ENCODE results near the gene SGIP1.
A peak's percentile ranks its signal among the peaks of the same experiment; 100 is the strongest.

SGIP1 gene

DNA sequence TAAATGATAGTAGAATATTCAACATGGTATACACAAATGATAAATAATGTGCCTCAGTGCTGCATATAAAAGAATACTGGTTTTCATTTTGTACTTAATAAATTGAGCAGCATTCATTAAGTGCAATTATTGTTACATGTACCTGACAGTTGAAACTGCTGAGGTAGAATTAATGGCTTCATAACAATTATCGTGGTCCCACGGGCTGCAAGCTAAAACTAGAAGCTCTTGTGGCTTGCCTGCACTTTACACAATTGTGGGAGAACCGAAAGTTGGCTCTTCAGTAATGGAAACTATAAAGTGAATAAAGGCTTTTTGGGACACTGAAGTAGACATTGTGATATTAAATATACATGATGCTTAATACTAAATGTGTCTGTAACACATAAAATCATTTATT, 243.9 kb downstream of the SGIP1 start:
- DNase-seq, result peak; percentile 51
- Histone ChIP-seq H3K27me3 (replicated peaks; ENCODE audit: insufficient read depth, low read length) (no peaks in the 10 kb centered on the region), H3K9ac (ENCODE audit: low read length) (no peak overlapping the region), H3F3A (ENCODE audit: insufficient read depth, low read length) (peaks cover 18% of the 10 kb centered on the region), H3K4me2 (ENCODE audit: low read depth, low read length) (peak overlapping the region; percentile 75), H3K79me2 (ENCODE audit: low read length) (no peaks in the 10 kb centered on the region), H3K9me2 (replicated peaks; ENCODE audit: insufficient read depth, low read length) (no peaks in the 10 kb centered on the region), H3K4me3 (ENCODE audit: low read length) (peak overlapping the region; percentile 62; the same call in 1 of the 2 replicates), H4K20me1 (ENCODE audit: insufficient read depth, low read length) (no peaks in the 10 kb centered on the region), H3K9me3 (replicated peaks; ENCODE audit: insufficient read depth, low read length) (no peaks in the 10 kb centered on the region), H3K27ac (ENCODE audit: low read length) (peak overlapping the region; percentile 70; the same call in 1 of the 2 replicates), H3K36me3 (replicated peaks; ENCODE audit: insufficient read depth, low read length) (no peaks in the 10 kb centered on the region), H3K4me1 (ENCODE audit: low read length) (peaks cover 20% of the 10 kb centered on the region), H2AFZ (ENCODE audit: low read length) (no peak overlapping the region)
- TF ChIP-seq EZH2phosphoT487 (IDR thresholded peaks at IDR 0.05; ENCODE audit: low read length), result no peak
- no peak for TF ChIP-seq EZH2 (optimal IDR thresholded peaks at IDR 0.05; ENCODE audit: low read depth, low read length)
- TF ChIP-seq, protein P1, sequence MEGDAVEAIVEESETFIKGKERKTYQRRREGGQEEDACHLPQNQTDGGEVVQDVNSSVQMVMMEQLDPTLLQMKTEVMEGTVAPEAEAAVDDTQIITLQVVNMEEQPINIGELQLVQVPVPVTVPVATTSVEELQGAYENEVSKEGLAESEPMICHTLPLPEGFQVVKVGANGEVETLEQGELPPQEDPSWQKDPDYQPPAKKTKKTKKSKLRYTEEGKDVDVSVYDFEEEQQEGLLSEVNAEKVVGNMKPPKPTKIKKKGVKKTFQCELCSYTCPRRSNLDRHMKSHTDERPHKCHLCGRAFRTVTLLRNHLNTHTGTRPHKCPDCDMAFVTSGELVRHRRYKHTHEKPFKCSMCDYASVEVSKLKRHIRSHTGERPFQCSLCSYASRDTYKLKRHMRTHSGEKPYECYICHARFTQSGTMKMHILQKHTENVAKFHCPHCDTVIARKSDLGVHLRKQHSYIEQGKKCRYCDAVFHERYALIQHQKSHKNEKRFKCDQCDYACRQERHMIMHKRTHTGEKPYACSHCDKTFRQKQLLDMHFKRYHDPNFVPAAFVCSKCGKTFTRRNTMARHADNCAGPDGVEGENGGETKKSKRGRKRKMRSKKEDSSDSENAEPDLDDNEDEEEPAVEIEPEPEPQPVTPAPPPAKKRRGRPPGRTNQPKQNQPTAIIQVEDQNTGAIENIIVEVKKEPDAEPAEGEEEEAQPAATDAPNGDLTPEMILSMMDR (IDR thresholded peaks at IDR 0.05; ENCODE audit: low read length), result no peak

DNA sequence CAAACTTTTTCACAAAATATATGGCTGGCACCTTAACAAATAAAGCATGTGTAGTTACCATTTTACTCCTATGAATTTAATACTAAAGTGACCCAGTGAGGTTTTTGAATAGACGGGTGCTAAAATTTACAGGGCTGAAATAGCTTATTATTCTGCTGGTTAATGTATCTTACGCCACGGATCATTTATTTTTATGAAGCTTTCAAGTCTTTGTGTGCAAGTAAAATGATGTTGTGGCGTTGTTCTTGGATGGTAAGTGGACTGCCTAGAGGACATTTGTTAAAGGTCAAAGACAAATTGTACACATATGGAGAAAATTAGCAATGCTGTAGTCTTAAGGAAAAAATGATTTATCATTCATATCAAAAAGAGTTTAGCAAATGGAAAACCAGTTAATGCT, 244.3 kb downstream of the SGIP1 start:
- Histone ChIP-seq H3K9me2 (replicated peaks; ENCODE audit: insufficient read depth, low read length) (no peaks in the 10 kb centered on the region), H3K79me2 (ENCODE audit: low read length) (no peaks in the 10 kb centered on the region), H3K27me3 (replicated peaks; ENCODE audit: insufficient read depth, low read length) (no peaks in the 10 kb centered on the region), H4K20me1 (ENCODE audit: insufficient read depth, low read length) (no peaks in the 10 kb centered on the region), H3K36me3 (replicated peaks; ENCODE audit: insufficient read depth, low read length) (no peaks in the 10 kb centered on the region), H2AFZ (ENCODE audit: low read length) (no peak overlapping the region), H3K9me3 (replicated peaks; ENCODE audit: insufficient read depth, low read length) (no peaks in the 10 kb centered on the region), H3K4me1 (ENCODE audit: low read length) (peaks cover 20% of the 10 kb centered on the region), H3F3A (ENCODE audit: insufficient read depth, low read length) (peaks cover 18% of the 10 kb centered on the region), H3K4me3 (ENCODE audit: low read length) (peak overlapping the region; percentile 62; the same call in 1 of the 2 replicates), H3K27ac (ENCODE audit: low read length) (peak overlapping the region; percentile 70; the same call in 1 of the 2 replicates), H3K4me2 (ENCODE audit: low read depth, low read length) (peak overlapping the region; percentile 75), H3K9ac (ENCODE audit: low read length) (peak overlapping the region; percentile 47; the same call in 1 of the 2 replicates)
- TF ChIP-seq, protein P1 (IDR thresholded peaks at IDR 0.05; ENCODE audit: low read length), result no peak
- TF ChIP-seq EZH2 (optimal IDR thresholded peaks at IDR 0.05; ENCODE audit: low read depth, low read length) (no peak), EZH2phosphoT487 (IDR thresholded peaks at IDR 0.05; ENCODE audit: low read length) (no peak)
- no peak for DNase-seq

DNA sequence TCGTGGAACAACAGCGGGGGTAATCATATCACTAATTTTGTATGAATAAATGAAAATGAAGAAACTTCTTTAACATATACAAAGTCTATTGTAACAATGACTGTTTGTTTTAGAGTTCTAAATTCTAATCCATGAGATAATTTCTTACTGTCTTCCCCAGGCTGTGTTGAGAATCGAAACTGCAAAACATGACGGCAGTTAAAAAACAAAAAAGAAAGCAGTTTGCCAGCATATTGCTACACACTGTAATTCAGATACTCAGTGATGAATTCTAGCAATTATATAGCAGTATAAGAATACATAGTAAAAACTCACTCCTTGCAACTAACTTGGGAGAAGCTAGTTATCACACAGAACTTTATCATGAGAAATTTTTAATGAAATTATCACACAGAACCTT, 245.0 kb downstream of the SGIP1 start:
- H3K9me3 ChIP-seq (replicated peaks; ENCODE audit: insufficient read depth, low read length), result no peaks in the 10 kb centered on the region
- peak overlapping the region; percentile 75 for H3K4me2 ChIP-seq (ENCODE audit: low read depth, low read length)
- TF ChIP-seq EZH2phosphoT487 (IDR thresholded peaks at IDR 0.05; ENCODE audit: low read length) (no peak), EZH2 (optimal IDR thresholded peaks at IDR 0.05; ENCODE audit: low read depth, low read length) (no peak)
- TF ChIP-seq, protein P1 (IDR thresholded peaks at IDR 0.05; ENCODE audit: low read length), result no peak
- H3K9ac ChIP-seq (ENCODE audit: low read length), result peak overlapping the region; percentile 47; the same call in 1 of the 2 replicates
- DNase-seq, result peak; percentile 57
- peaks cover 20% of the 10 kb centered on the region for H3K4me1 ChIP-seq (ENCODE audit: low read length)
- no peaks in the 10 kb centered on the region for H4K20me1 ChIP-seq (ENCODE audit: insufficient read depth, low read length)
- peaks cover 18% of the 10 kb centered on the region for H3F3A ChIP-seq (ENCODE audit: insufficient read depth, low read length)
- peak overlapping the region; percentile 70 for H3K27ac ChIP-seq (ENCODE audit: low read length)
- peak overlapping the region; percentile 62 for H3K4me3 ChIP-seq (ENCODE audit: low read length)
- H3K27me3 ChIP-seq (replicated peaks; ENCODE audit: insufficient read depth, low read length), result no peaks in the 10 kb centered on the region
- peak overlapping the region; percentile 55 for H2AFZ ChIP-seq (ENCODE audit: low read length)
- H3K79me2 ChIP-seq (ENCODE audit: low read length), result no peaks in the 10 kb centered on the region
- no peaks in the 10 kb centered on the region for H3K36me3 ChIP-seq (replicated peaks; ENCODE audit: insufficient read depth, low read length)
- H3K9me2 ChIP-seq (replicated peaks; ENCODE audit: insufficient read depth, low read length), result no peaks in the 10 kb centered on the region
